Measurements from ENCODE around the gene KIF22.

The KIF22 gene

DNA sequence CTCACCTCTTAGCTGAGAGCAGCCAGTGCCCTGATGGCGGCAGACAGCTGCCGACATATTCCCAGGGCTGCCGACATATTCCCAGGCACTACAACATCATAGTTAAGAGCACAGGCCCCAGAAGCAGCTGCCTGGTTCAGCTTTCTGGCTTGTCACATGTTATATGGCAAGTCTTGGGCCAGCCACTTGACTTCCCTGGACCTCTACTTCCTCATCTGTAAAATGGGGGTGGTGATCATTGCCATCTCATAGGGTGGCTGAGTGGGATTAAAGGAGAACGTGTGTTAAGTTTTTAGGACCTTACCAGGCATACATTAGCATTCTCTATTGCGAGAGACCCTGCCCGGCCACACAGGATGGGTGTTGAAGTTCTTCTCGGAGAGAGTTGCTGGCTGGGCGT lies 53.4 kb downstream of the KIF22 start:
- DNase-seq = no peak

- no peak for DNase-seq
Observed at GRCh38 chr16:29844575-29845331, 54.2 kb downstream of the KIF22 start.

DNA sequence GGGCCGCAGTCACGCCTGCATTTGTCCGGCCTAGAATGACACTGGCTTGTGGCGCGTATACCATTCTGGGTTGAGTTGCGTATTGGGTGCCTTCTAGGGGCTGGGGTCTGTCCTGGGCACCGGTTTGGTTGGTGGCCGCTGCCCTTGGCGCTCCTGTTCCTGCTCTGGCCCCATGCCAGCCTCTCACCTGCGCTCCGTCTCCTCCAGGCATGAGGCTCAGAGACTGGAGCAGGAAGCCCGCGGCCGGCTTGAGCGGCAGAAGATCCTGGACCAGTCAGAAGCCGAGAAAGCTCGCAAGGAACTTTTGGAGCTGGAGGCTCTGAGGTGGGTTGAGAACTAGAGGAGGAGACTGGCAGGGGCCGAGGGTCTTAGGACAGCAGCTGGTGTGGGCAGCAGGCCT lies 55.1 kb downstream of the KIF22 start:
- DNase-seq = no peak

- DNase-seq = peak; percentile 62
Observed at GRCh38 chr16:29848420-29849297, 58.1 kb downstream of the KIF22 start.

GRCh38 chr16:29849505-29849904 lies 59.0 kb downstream of the KIF22 start:
- no peak for DNase-seq

- no peak for DNase-seq
Observed at GRCh38 chr16:29850998-29851397, 60.4 kb downstream of the KIF22 start.

DNA sequence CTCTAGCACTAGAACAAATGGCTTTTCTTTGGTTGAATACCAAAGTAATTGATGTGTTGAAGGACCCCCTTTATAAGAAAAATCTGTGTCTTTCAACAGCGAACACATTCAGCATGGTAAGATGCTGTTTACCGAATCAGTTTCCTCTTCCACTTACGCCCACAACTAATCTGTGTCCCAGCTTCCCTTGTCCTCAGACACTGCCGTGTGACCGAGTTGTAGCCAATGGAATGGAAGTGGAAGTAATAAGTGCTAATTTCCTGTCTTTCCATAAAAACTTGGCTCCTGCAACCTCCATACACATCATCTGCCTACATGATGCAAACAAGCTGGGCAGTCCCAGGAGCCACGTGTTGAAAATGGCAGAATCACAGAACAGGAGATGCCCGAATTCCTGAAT lies 62.1 kb downstream of the KIF22 start:
- no peak for DNase-seq

DNA sequence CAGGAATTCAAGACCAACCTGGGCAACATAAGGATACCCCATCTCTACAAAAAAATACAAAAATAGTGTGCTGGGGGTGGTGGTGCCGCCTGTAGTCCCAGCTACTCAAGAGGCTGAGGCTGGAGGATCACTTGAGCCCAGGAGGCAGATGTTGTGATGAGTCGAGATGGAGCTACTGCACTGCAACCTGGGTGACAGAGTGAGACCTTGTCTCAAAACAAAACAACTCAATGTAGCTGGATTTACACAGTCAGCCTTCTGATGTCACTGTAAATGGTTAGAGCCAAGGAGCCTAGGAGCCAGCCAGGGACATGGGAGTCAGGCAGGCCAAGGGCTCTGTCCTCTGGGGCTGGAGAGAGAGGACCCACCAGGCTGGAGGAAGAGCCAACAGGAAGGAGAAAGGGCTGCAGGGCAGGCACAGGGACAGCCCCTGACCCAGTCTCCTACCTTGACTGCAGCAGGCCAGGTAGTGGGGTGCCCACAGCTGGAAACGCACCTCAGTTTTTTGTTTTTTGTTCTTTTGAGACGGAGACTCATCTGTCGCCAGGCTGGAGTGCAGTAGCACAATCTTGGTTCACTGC lies 64.1 kb downstream of the KIF22 start:
- no peak for DNase-seq
